GM18517 (cell line): ENCODE measurements around the gene LSG1.

Experiments used
- ATAC-seq: cut with Tn5 transposase; IDR thresholded peaks from one replicate; pipeline ENCODE4 v1.9.1; 2021; ENCODE audit warnings: mild to moderate bottlenecking, moderate library complexity; ENCODE audit not compliant: unreplicated experiment

LSG1 gene

GRCh38 chr3:194671900-194672808 is at the start of gene LSG1:
TSS of gene LSG1 (minus strand) at chr3:194672191. CDS start at chr3:194672162, 29 bp downstream.
- ATAC-seq, result peak; percentile 79

DNA sequence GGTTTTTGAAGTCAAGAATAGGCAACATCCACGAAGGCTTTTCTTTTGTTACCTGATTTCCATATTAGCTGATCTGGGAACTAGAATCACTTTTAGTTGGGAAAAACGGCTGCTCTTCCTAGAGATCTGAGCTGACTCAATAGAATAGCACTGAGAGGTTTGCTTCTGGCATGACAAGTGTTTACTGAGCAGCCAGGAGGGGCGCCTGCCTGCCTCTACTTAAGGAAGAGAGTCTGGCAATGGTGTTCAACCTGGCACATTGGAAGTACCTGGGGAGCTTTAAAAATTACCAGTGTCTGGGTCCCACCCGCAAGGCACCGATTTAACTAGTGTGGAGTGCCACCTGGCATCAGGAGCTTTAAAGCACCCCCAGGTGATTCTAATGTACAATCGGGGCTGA is 48.1 kb upstream of the LSG1 start:
- ATAC-seq, result no peak

GRCh38 chr3:194718079-194718478 is 46.1 kb upstream of the LSG1 start:
- ATAC-seq, result no peak

- ATAC-seq, result no peak
Measured at GRCh38 chr3:194715022-194715800, 43.2 kb upstream of the LSG1 start.

GRCh38 chr3:194714564-194714963 is 42.6 kb upstream of the LSG1 start:
- ATAC-seq, result no peak

GRCh38 chr3:194714137-194714455 is 42.1 kb upstream of the LSG1 start:
- ATAC-seq, result no peak

DNA sequence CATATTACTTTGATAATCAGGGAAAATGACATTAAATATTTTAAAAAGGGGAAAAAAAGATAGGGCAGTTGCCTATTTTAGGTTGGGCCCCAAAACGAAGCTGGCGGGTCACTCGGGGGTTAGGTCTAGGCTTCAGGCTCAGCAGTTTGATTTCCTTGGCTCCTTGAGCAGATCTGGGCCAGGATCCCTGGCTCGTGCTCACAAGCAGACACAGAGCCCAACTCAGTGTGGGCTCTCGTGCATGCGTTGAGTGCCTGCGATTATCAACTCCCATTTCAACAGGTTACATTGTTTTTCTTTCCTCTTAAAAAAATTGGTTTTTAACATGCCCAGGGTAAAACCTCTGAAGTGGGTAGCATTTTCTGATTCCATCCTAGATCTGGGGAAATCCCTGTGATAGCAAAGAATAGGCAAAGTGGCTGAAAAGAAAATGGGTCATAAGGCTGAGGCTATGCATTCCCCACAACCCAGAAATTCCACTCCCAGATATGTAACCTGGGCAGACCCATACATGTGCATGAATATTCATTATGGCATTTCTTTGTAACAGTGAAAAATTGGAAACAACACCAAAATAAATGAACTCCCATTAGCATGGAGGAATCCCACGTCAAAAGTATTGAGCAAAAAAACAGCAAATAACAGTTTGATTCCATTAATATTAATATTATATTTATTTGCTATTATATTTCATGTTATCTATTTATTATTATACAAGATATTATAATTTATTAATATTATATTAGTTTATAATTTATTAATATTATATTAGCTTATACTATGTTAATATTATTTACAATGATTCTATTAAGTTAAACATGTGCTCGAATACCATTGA is 41.5 kb upstream of the LSG1 start:
- no peak for ATAC-seq

DNA sequence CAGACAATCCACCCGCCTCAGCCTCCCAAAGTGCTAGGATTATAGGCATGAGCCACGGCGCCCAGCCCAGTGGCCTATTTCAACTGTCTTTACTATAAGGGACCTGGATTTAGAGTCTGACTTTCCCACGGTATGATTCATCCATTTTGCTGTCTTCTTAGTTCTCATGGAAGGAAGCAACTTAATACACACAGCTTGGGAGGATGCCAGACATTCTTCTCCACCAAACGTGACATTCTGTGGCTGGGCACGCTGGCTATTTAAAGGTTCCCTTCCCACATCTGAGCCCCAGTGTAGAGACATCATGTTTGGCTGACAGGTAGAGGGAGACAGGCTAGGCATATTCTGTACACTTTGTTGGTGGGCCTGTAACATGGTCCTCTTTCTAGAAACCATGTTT is 39.9 kb upstream of the LSG1 start:
- no peak for ATAC-seq

DNA sequence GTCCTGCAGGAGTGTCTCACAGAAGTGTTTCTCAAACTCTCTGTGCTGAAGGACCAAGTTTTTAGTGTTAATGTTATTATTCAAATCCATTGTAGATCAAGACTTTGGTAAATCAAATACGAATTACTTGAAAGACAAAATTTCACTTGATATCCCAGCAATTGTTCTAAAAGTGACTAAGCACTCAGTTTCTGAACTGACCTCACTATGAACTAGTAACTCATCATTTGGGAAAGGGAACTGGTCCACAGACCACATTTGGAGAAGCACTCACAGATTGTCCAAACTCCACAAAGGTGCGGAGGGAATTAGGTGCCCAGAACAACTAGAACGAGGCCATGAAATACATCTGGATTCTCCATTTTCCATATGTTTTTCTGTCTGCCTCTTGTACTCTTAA is 39.3 kb upstream of the LSG1 start:
- no peak for ATAC-seq

- no peak for ATAC-seq
Measured at GRCh38 chr3:194707147-194707540, 35.2 kb upstream of the LSG1 start.

GRCh38 chr3:194705761-194706160 is 33.8 kb upstream of the LSG1 start:
- ATAC-seq, result no peak

DNA sequence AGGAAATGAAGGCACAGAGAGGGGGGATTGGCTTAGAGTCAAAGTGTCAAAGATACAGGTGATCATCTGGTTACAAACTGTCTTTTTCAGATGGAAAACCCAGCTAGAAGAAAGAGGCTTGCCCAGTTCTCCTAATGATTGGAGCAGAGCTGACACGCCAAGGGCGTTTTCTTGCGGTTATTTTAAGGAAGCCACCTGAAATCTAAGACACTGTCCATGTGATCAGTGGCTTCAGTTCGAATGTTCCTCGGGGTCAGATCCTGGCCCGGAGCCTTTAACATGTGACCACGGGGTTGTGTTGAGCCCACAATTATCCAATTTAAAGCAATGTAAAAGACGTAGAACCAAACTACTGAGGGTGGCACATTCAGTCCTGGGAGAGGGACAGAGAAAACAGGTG is 33.2 kb upstream of the LSG1 start:
- no peak for ATAC-seq

- no peak for ATAC-seq
Measured at GRCh38 chr3:194702545-194702944, 30.6 kb upstream of the LSG1 start.

DNA sequence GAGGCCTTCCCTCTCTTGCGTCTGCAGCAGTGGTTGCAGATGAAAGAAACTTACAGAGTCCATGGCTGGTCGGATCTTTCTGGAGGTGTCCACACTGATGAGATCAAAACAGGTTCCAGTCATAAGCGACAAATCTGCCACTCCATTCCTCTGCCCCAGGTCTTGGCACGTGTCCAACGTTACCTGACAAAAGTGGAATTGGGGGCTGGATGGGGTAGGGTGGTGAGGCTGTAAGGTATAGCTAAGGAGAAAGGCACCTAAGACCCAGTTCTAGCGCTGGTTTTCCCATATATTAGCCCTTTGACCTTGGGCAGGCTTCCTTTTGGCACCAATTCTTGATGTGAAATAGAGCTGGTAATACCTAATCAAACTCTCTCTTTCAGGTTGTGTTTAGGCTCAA is 24.7 kb upstream of the LSG1 start:
- ATAC-seq, result no peak

DNA sequence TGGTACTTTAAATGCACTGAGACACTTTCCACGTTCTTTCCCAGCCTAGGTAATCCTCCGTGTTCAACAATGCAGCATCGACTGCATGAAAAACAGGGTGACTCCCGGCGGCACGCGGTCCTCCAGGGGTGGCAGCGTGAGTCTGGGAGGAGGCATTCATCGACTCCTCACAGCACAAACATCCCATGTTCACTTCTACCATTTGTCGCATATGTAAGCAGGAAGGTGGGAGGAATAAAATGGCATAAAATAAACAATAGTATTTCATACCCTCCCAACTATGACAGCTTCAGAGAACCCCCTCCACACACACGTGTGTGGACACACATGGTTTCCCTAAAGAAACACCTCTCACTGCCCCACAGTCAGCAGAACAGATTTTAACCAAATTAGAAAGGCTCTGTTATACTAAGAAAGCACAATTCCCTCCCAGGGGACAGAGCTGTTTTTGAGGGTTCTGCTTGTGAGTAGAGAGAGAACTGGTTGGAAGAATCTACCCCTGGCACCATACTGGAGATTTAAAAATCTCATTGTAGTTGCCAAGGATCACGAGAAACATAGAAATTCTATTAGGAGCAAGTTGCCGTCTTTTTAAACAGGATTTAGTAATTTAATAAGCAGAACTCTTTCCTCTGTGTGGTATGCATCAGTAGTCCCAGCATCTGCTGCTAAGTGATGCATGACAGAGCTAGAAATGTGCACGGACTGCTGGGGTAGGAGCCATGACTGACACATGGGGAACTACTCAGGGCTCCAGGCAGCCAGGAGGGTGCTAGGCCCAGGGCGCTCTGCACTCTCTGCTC is 19.7 kb upstream of the LSG1 start:
- ATAC-seq, result peak; percentile 68

GRCh38 chr3:194690501-194691372 is 18.7 kb upstream of the LSG1 start:
- no peak for ATAC-seq

GRCh38 chr3:194689493-194689944 is 17.5 kb upstream of the LSG1 start:
- ATAC-seq, result no peak

GRCh38 chr3:194688946-194689345 is 17.0 kb upstream of the LSG1 start:
- no peak for ATAC-seq

- peak; percentile 28 for ATAC-seq
Measured at GRCh38 chr3:194688200-194688740, 16.3 kb upstream of the LSG1 start.
